NK-92 (cell line): Measurements from ENCODE around the gene GNMT.

Experiments
- DNase-seq: peaks from one replicate; lab custom pipeline; 2025; ENCODE audit not compliant: unreplicated experiment; lab: John Stamatoyannopoulos, UW

Gene GNMT

GRCh38 chr6:42960243-42961019 is at the start of gene GNMT:
Gene GNMT (plus strand): TSS chr6:42960754. CDS start chr6:42960768, 14 bp downstream.
- DNase-seq = no peak

- no peak for DNase-seq
These were observed 49.2 kb upstream of the GNMT start for GRCh38 chr6:42911171-42912021.

GRCh38 chr6:42914546-42914945 is 46.0 kb upstream of the GNMT start:
- no peak for DNase-seq

GRCh38 chr6:42915732-42916131 is 44.8 kb upstream of the GNMT start, which contains the start of gene PTCRA:
Gene PTCRA (plus strand): TSS chr6:42916053. CDS start chr6:42916070, 17 bp downstream.
- no peak for DNase-seq

- DNase-seq = no peak
These were observed 44.3 kb upstream of the GNMT start for GRCh38 chr6:42916288-42916687.

- DNase-seq = no peak
These were observed 38.8 kb upstream of the GNMT start for GRCh38 chr6:42921801-42922200.

- DNase-seq = no peak
These were observed 36.9 kb upstream of the GNMT start for GRCh38 chr6:42923666-42924065.

GRCh38 chr6:42925248-42925857 is 35.2 kb upstream of the GNMT start:
- no peak for DNase-seq

GRCh38 chr6:42928986-42929820 is 31.4 kb upstream of the GNMT start, which contains the start of gene CNPY3:
Gene CNPY3 (plus strand): TSS chr6:42929480. CDS start chr6:42929571, 91 bp downstream.
- DNase-seq = peak; percentile 89

GRCh38 chr6:42929821-42930360 is 30.7 kb upstream of the GNMT start:
- no peak for DNase-seq

- no peak for DNase-seq
These were observed 28.1 kb upstream of the GNMT start for GRCh38 chr6:42932412-42932811.

GRCh38 chr6:42933205-42933604 is 27.3 kb upstream of the GNMT start:
- DNase-seq = no peak

- DNase-seq = no peak
These were observed 25.2 kb upstream of the GNMT start for GRCh38 chr6:42935322-42935721.

GRCh38 chr6:42936398-42936797 is 24.2 kb upstream of the GNMT start:
- DNase-seq = no peak

GRCh38 chr6:42937548-42938427 is 22.8 kb upstream of the GNMT start:
- no peak for DNase-seq

- no peak for DNase-seq
These were observed 22.1 kb upstream of the GNMT start for GRCh38 chr6:42938428-42938796.

GRCh38 chr6:42938987-42939809 is 21.4 kb upstream of the GNMT start:
- no peak for DNase-seq

GRCh38 chr6:42939810-42940167 is 20.8 kb upstream of the GNMT start:
- DNase-seq = no peak
